ENCODE measurements around the gene FAM98C. TPM values are rescaled to one million over a fixed set of nuclear protein-coding genes. Genes with fewer than 3 reads are reported as not detected.
A peak's percentile ranks its signal among the peaks of the same experiment; 100 is the strongest.

Gene FAM98C
- total and polyA plus RNA-seq, 2 experiments from 2014 or later: 13.8 to 27.3 TPM

- H3K36me3 ChIP-seq (ENCODE audit: low read depth): peaks cover 36% of the 10 kb centered on the region; the same call in 1 of the 2 replicates
- no peak for DNase-seq
- H4K20me1 ChIP-seq (ENCODE audit: insufficient read depth): no peaks in the 10 kb centered on the region
- H2AFZ ChIP-seq: no peak overlapping the region
- no peak overlapping the region for H3K27ac ChIP-seq
- H3K4me1 ChIP-seq (ENCODE audit: insufficient read depth): 0 out of 2 replicates have a peak, but pooled peaks cover 3% of the 10 kb centered on the region
- TF ChIP-seq EZH2 (IDR thresholded peaks at IDR 0.05; ENCODE audit: insufficient read depth, poor library complexity, severe bottlenecking) (no peak), EZH2phosphoT487 (IDR thresholded peaks at IDR 0.05; ENCODE audit: insufficient read depth, low read depth) (no peak)
- in situ Hi-C loops (cut with MboI): no loop called here
- no peaks in the 10 kb centered on the region for H3K9me3 ChIP-seq (ENCODE audit: low read depth)
- no peaks in the 10 kb centered on the region for H3K27me3 ChIP-seq (replicated peaks; ENCODE audit: insufficient read depth)
- H3K9ac ChIP-seq: no peak overlapping the region
- no peaks in the 10 kb centered on the region for H3F3A ChIP-seq (ENCODE audit: insufficient read depth)
- 96 to 100% methylated on average over 2 of the region's 2 CpGs for WGBS, 2 experiments (ENCODE audit: low coverage in 1 of 2, low lambda C conversion rate in 2 of 2, missing lambda C conversion rate in 2 of 2)
- no peak overlapping the region for H3K4me2 ChIP-seq (ENCODE audit: unreplicated experiment)
- H3K9me2 ChIP-seq (ENCODE audit: insufficient read depth): no peaks in the 10 kb centered on the region
- no peak overlapping the region for H3K4me3 ChIP-seq
- peaks cover 19% of the 10 kb centered on the region for H3K79me2 ChIP-seq (ENCODE audit: insufficient read depth)
Observed at GRCh38 chr19:38383743-38384142, 19.1 kb upstream of the FAM98C start.

GRCh38 chr19:38384209-38385027, 18.5 kb upstream of the FAM98C start:
- H3K9me2 ChIP-seq (ENCODE audit: insufficient read depth): no peaks in the 10 kb centered on the region
- H3K36me3 ChIP-seq (ENCODE audit: low read depth): peaks cover 32% of the 10 kb centered on the region; the same call in 1 of the 2 replicates
- no peaks in the 10 kb centered on the region for H3F3A ChIP-seq (ENCODE audit: insufficient read depth)
- no peak overlapping the region for H3K4me2 ChIP-seq (ENCODE audit: unreplicated experiment)
- WGBS, 2 experiments (ENCODE audit: low coverage in 1 of 2, low lambda C conversion rate in 2 of 2, missing lambda C conversion rate in 2 of 2): 70 to 80% methylated on average over 10 of the region's 10 CpGs
- H3K27me3 ChIP-seq (replicated peaks; ENCODE audit: insufficient read depth): no peaks in the 10 kb centered on the region
- H3K9ac ChIP-seq: no peak overlapping the region
- DNase-seq: peak; percentile 49
- no peaks in the 10 kb centered on the region for H3K9me3 ChIP-seq (ENCODE audit: low read depth)
- H3K79me2 ChIP-seq (ENCODE audit: insufficient read depth): peaks cover 12% of the 10 kb centered on the region
- in situ Hi-C loops (cut with MboI): no loop called here
- no peaks in the 10 kb centered on the region for H4K20me1 ChIP-seq (ENCODE audit: insufficient read depth)
- no peaks in the 10 kb centered on the region for H3K4me1 ChIP-seq (ENCODE audit: insufficient read depth)
- no peak overlapping the region for H2AFZ ChIP-seq
- H3K4me3 ChIP-seq: no peak overlapping the region
- TF ChIP-seq EZH2phosphoT487 (IDR thresholded peaks at IDR 0.05; ENCODE audit: insufficient read depth, low read depth): no peak
- TF ChIP-seq EZH2 (IDR thresholded peaks at IDR 0.05; ENCODE audit: insufficient read depth, poor library complexity, severe bottlenecking): no peak
- no peak overlapping the region for H3K27ac ChIP-seq

- in situ Hi-C loops (cut with MboI): no loop called here
- 83 to 90% methylated on average over 26 to 40 of the region's 40 CpGs for WGBS, 2 experiments (ENCODE audit: low coverage in 1 of 2, low lambda C conversion rate in 2 of 2, missing lambda C conversion rate in 2 of 2)
- Histone ChIP-seq H3K79me2 (ENCODE audit: insufficient read depth) (peaks cover 4% of the 10 kb centered on the region), H3K9me2 (ENCODE audit: insufficient read depth) (no peaks in the 10 kb centered on the region), H3K9me3 (ENCODE audit: low read depth) (no peaks in the 10 kb centered on the region), H3K9ac (no peak overlapping the region), H2AFZ (no peak overlapping the region), H3K27ac (no peak overlapping the region), H3K4me1 (ENCODE audit: insufficient read depth) (no peaks in the 10 kb centered on the region), H4K20me1 (ENCODE audit: insufficient read depth) (no peaks in the 10 kb centered on the region), H3F3A (ENCODE audit: insufficient read depth) (no peaks in the 10 kb centered on the region), H3K4me2 (ENCODE audit: unreplicated experiment) (no peak overlapping the region), H3K36me3 (ENCODE audit: low read depth) (peaks cover 24% of the 10 kb centered on the region; the same call in 1 of the 2 replicates), H3K27me3 (replicated peaks; ENCODE audit: insufficient read depth) (no peaks in the 10 kb centered on the region), H3K4me3 (no peak overlapping the region)
- no peak for DNase-seq
- TF ChIP-seq EZH2phosphoT487 (IDR thresholded peaks at IDR 0.05; ENCODE audit: insufficient read depth, low read depth) (no peak), EZH2 (IDR thresholded peaks at IDR 0.05; ENCODE audit: insufficient read depth, poor library complexity, severe bottlenecking) (no peak)
Observed at GRCh38 chr19:38385057-38385803, 17.7 kb upstream of the FAM98C start.

GRCh38 chr19:38385804-38386257, 17.1 kb upstream of the FAM98C start:
- Histone ChIP-seq H3K4me2 (ENCODE audit: unreplicated experiment) (no peak overlapping the region), H3K4me1 (ENCODE audit: insufficient read depth) (no peaks in the 10 kb centered on the region), H3F3A (ENCODE audit: insufficient read depth) (0 out of 2 replicates have a peak, but pooled peaks cover 1% of the 10 kb centered on the region), H3K4me3 (no peak overlapping the region), H3K27me3 (replicated peaks; ENCODE audit: insufficient read depth) (no peaks in the 10 kb centered on the region), H3K27ac (no peak overlapping the region), H3K79me2 (ENCODE audit: insufficient read depth) (peaks cover 3% of the 10 kb centered on the region; the same call in 1 of the 2 replicates), H4K20me1 (ENCODE audit: insufficient read depth) (no peaks in the 10 kb centered on the region), H3K9me3 (ENCODE audit: low read depth) (no peaks in the 10 kb centered on the region), H3K36me3 (ENCODE audit: low read depth) (peaks cover 21% of the 10 kb centered on the region; the same call in 1 of the 2 replicates), H3K9me2 (ENCODE audit: insufficient read depth) (no peaks in the 10 kb centered on the region), H3K9ac (no peak overlapping the region), H2AFZ (no peak overlapping the region)
- no peak for DNase-seq
- WGBS, 2 experiments (ENCODE audit: low coverage in 1 of 2, low lambda C conversion rate in 2 of 2, missing lambda C conversion rate in 2 of 2): 78 to 82% methylated on average over 28 to 40 of the region's 40 CpGs
- TF ChIP-seq EZH2 (IDR thresholded peaks at IDR 0.05; ENCODE audit: insufficient read depth, poor library complexity, severe bottlenecking): no peak
- TF ChIP-seq EZH2phosphoT487 (IDR thresholded peaks at IDR 0.05; ENCODE audit: insufficient read depth, low read depth): no peak
- in situ Hi-C loops (cut with MboI): no loop called here

Measured in GM23248 (cell line).